Neuronal stem cell (in vitro differentiated cells): ENCODE data around the gene ADAMTS14.

Experiments
- DNase-seq: peaks from one replicate; pipeline ENCODE4 v3.0.0-alpha.2; 2013; ENCODE audit warnings: low spot score
- H2AFZ ChIP-seq: one replicate; pipeline ENCODE4 v1.6.1; 2013; ENCODE audit warnings: mild to moderate bottlenecking, low read length, inconsistent platforms
- H2AK5ac ChIP-seq: 2 replicates; pipeline ENCODE4 v1.6.1; 2013; ENCODE audit warnings: low read depth, mild to moderate bottlenecking, inconsistent platforms, low read length, moderate library complexity, mixed read lengths
- H2BK120ac ChIP-seq: 2 replicates; pipeline ENCODE4 v1.6.1; 2013; ENCODE audit warnings: low read depth, mild to moderate bottlenecking, inconsistent platforms, low read length, moderate library complexity, mixed read lengths
- H2BK12ac ChIP-seq: one replicate; pipeline ENCODE4 v1.6.1; 2013; ENCODE audit warnings: low read length, inconsistent platforms
- H2BK15ac ChIP-seq: 2 replicates; pipeline ENCODE4 v1.6.1; 2013; ENCODE audit warnings: mild to moderate bottlenecking, low read length, inconsistent platforms, mixed read lengths
- H2BK5ac ChIP-seq: one replicate; pipeline ENCODE4 v1.6.1; 2013; ENCODE audit warnings: inconsistent platforms, mild to moderate bottlenecking, low read length, moderate library complexity
- H3K14ac ChIP-seq: one replicate; pipeline ENCODE4 v1.6.1; 2013; ENCODE audit warnings: low read length, inconsistent platforms
- H3K18ac ChIP-seq: 2 replicates; pipeline ENCODE4 v1.6.1; 2013; ENCODE audit warnings: low read length, inconsistent platforms
- H3K23ac ChIP-seq: 2 replicates; pipeline ENCODE4 v1.6.1; 2013; ENCODE audit warnings: low read depth, mild to moderate bottlenecking, mixed read lengths, low read length, inconsistent platforms; ENCODE audit not compliant: poor library complexity
- H3K27ac ChIP-seq: replicated peaks from 3 replicates; pipeline ENCODE4 v1.5.1; 2013; ENCODE audit warnings: low read length, inconsistent platforms
- H3K27me3 ChIP-seq, 3 experiments: 2 replicates each; pipeline ENCODE4 v1.6.1; 2013; ENCODE audit warnings: low read length in 3 of 3, mild to moderate bottlenecking in 2 of 3, inconsistent platforms in 1 of 3, low read depth in 1 of 3, mixed read lengths in 1 of 3, moderate library complexity in 1 of 3; ENCODE audit not compliant: control insufficient read depth in 3 of 3, insufficient read depth in 3 of 3
- H3K36me3 ChIP-seq, 2 donors: replicated peaks in 1 of 2; 2 replicates each; pipeline ENCODE4 v1.6.1; 2013; ENCODE audit warnings: low read length in 2 of 2; ENCODE audit not compliant: control insufficient read depth in 2 of 2, insufficient read depth in 2 of 2
- H3K4ac ChIP-seq: 2 replicates; pipeline ENCODE4 v1.6.1; 2013; ENCODE audit warnings: inconsistent platforms, mild to moderate bottlenecking, low read length, moderate library complexity
- H3K4me1 ChIP-seq, 2 donors: 1 replicate in 1 of 2; 2 replicates in 1 of 2; pipeline ENCODE4 v1.6.1; 2013; ENCODE audit warnings: low read length in 2 of 2, low read depth in 1 of 2; ENCODE audit not compliant: control insufficient read depth in 2 of 2, insufficient read depth in 1 of 2
- H3K4me2 ChIP-seq: one replicate; pipeline ENCODE4 v1.6.1; 2013; ENCODE audit warnings: mild to moderate bottlenecking, low read length, inconsistent platforms; ENCODE audit not compliant: insufficient read depth, poor library complexity, severe bottlenecking
- H3K4me3 ChIP-seq, 2 donors: 2 replicates each; pipeline ENCODE4 v1.5.1; 2013; ENCODE audit warnings: low read length in 2 of 2, mild to moderate bottlenecking in 2 of 2, inconsistent platforms in 1 of 2, moderate library complexity in 1 of 2
- H3K79me1 ChIP-seq: one replicate; pipeline ENCODE4 v1.6.1; 2013; ENCODE audit warnings: low read depth, mild to moderate bottlenecking, inconsistent platforms, low read length, moderate library complexity
- H3K9ac ChIP-seq: one replicate; pipeline ENCODE4 v1.6.1; 2013; ENCODE audit warnings: mild to moderate bottlenecking, low read depth, low read length, inconsistent platforms; ENCODE audit not compliant: poor library complexity
- H3K9me3 ChIP-seq, 2 donors: replicated peaks in 1 of 2; 2 replicates each; pipeline versions ENCODE3 to v1.6.1; 2013; ENCODE audit warnings: low read length in 2 of 2, mild to moderate bottlenecking in 2 of 2, inconsistent platforms in 1 of 2, low read depth in 1 of 2, mixed read lengths in 1 of 2, moderate library complexity in 1 of 2; ENCODE audit not compliant: control insufficient read depth in 2 of 2, insufficient read depth in 1 of 2
- H4K8ac ChIP-seq: one replicate; pipeline ENCODE4 v1.6.1; 2013; ENCODE audit warnings: low read depth, mild to moderate bottlenecking, inconsistent platforms, low read length, moderate library complexity
- H4K91ac ChIP-seq: one replicate; pipeline ENCODE4 v1.6.1; 2013; ENCODE audit warnings: low read length, low read depth, mild to moderate bottlenecking, inconsistent platforms; ENCODE audit not compliant: poor library complexity
- WGBS, 2 donors: extraction: QIAGEN DNeasy Blood & Tissue Kit; methylation state at CpG; one replicate each; pipeline ENCODE4 v1.1.7; 2013; ENCODE audit warnings: missing lambda C conversion rate in 2 of 2, mixed read lengths in 1 of 2; ENCODE audit not compliant: insufficient read length in 2 of 2, insufficient replicate concordance in 1 of 2; ENCODE audit errors: extremely low coverage in 2 of 2; 5-methylcytosine and 5-hydroxymethylcytosine counted together

Gene ADAMTS14

DNA sequence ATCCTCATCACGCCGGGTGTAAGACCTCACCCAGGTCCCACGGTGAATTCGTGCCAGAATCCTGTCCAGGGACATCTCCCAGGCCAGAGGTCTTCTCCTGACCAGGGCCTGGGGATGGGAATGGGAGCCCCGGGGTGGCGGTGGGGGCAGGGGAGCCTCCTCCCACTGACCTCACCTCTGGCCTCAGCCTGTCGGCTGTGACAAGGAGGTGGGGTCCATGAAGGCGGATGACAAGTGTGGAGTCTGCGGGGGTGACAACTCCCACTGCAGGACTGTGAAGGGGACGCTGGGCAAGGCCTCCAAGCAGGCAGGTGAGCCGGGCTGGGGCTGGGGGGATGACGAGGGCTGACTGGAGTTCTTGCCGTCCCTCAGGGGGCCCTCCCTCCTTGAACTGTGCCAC, 71.6 kb downstream of the ADAMTS14 start:
- Histone ChIP-seq H3K14ac (peak overlapping the region; percentile 27), H3K23ac (no peak overlapping the region), H3K4me3 (no peak overlapping the region), H3K9me3 (no peaks in the 10 kb centered on the region), H3K18ac (no peak overlapping the region), H4K91ac (no peak overlapping the region), H3K27ac (no peak overlapping the region), H2AK5ac (peak overlapping the region; percentile 88), H3K4me1 (peaks cover 0 to 2% of the 10 kb centered on the region in 2 donors), H2AFZ (no peak overlapping the region), H3K79me1 (no peaks in the 10 kb centered on the region), H3K4ac (no peak overlapping the region), H3K36me3 (no peaks in the 10 kb centered on the region), H3K4me2 (no peak overlapping the region), H3K27me3 (peaks cover 0 to 5% (median 0%) of the 10 kb centered on the region in 3 experiments), H2BK12ac (peak overlapping the region; percentile 73), H2BK15ac (peak overlapping the region; percentile 69), H3K9ac (peak overlapping the region; percentile 31), H2BK120ac (no peak overlapping the region), H4K8ac (no peak overlapping the region), H2BK5ac (peak overlapping the region; percentile 46)
- no CpG with 5 or more reads among the region's 13 CpGs for WGBS, 2 donors
- no peak for DNase-seq

DNA sequence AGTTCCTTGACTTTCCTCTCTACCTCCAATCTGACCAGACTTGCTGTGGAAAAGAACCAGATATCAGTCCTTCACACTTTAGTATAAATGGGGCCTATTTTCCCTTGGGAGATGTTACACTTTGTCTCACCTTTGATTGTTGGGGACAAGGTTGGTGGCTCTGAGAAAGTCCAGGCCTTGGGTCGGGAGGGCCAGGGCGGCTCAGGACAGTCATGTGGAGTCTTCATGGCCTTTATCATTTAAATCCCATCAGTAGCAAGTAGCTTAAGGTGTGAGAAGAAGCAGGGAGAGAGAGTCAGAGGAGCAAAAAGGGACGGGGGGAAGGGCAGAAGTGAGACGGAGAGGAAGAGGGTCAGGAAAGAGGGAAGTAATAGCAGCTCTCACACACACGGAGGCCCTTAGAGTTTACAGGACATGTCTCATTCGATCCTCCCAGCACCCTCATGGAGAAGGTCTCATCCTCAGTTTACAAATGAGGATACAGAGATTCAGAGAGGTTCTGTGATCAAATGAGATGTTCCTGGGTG, 72.4 kb downstream of the ADAMTS14 start:
- no peak overlapping the region for H3K4ac ChIP-seq
- WGBS, 2 donors, result no CpG with 5 or more reads among the region's 6 CpGs

DNA sequence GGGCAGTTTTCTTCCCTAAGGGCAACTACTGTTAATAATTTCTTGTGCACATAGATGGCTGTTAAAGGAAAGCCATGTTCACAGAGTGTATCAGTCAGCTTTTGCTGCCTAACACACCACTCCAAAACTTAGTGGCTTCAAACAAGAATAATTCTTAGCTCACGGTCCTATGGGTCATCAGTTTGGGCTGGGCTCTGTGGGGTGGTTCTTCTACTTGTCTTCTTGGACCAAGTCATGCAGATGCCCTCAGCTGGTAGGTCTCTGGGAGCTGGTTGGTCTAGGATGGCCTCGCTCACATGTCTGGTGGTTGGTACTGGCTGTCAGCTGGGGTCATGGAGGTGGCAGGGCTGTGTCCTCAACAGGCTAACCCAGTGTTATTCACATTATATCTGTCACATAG, 73.2 kb downstream of the ADAMTS14 start:
- H3K27me3 ChIP-seq, result peaks cover 0 to 5% (median 0%) of the 10 kb centered on the region in 3 experiments
- WGBS, 2 donors, result no CpG with 5 or more reads among the region's 2 CpGs
- H2BK5ac ChIP-seq, result no peak overlapping the region
- H3K4me2 ChIP-seq, result no peak overlapping the region
- H3K4ac ChIP-seq, result no peak overlapping the region
- H4K91ac ChIP-seq, result peak overlapping the region; percentile 12
- H3K9ac ChIP-seq, result no peak overlapping the region
- H3K9me3 ChIP-seq, result no peaks in the 10 kb centered on the region
- no peak overlapping the region for H3K4me3 ChIP-seq
- no peaks in the 10 kb centered on the region for H3K79me1 ChIP-seq
- H2BK120ac ChIP-seq, result no peak overlapping the region
- no peak overlapping the region for H2BK15ac ChIP-seq
- no peak overlapping the region for H3K23ac ChIP-seq
- no peak overlapping the region for H2AK5ac ChIP-seq
- peaks cover 0 to under 1% of the 10 kb centered on the region in 2 donors for H3K4me1 ChIP-seq
- H3K27ac ChIP-seq, result no peak overlapping the region
- no peak overlapping the region for H3K14ac ChIP-seq
- H3K18ac ChIP-seq, result no peak overlapping the region
- H4K8ac ChIP-seq, result no peak overlapping the region
- H2AFZ ChIP-seq, result no peak overlapping the region
- H3K36me3 ChIP-seq, result no peaks in the 10 kb centered on the region
- DNase-seq, result no peak
- no peak overlapping the region for H2BK12ac ChIP-seq

More for the DNA sequence above, 72.4 kb downstream of the ADAMTS14 start:
- H3K27me3 ChIP-seq, result peaks cover 0 to 5% (median 0%) of the 10 kb centered on the region in 3 experiments
- no peak overlapping the region for H2AFZ ChIP-seq
- no peaks in the 10 kb centered on the region for H3K36me3 ChIP-seq
- no peak for DNase-seq
- H3K9me3 ChIP-seq, result no peaks in the 10 kb centered on the region
- no peak overlapping the region for H2BK5ac ChIP-seq
- no peak overlapping the region for H4K8ac ChIP-seq
- no peak overlapping the region for H3K27ac ChIP-seq
- no peak overlapping the region for H2BK15ac ChIP-seq
- H2AK5ac ChIP-seq, result no peak overlapping the region
- no peak overlapping the region for H3K14ac ChIP-seq
- no peaks in the 10 kb centered on the region for H3K79me1 ChIP-seq
- H3K4me1 ChIP-seq, result peaks cover 0 to 2% of the 10 kb centered on the region in 2 donors
- H3K4me3 ChIP-seq, result no peak overlapping the region
- no peak overlapping the region for H4K91ac ChIP-seq
- H3K18ac ChIP-seq, result no peak overlapping the region
- no peak overlapping the region for H3K23ac ChIP-seq
- H2BK12ac ChIP-seq, result no peak overlapping the region
- H3K4me2 ChIP-seq, result no peak overlapping the region
- H3K9ac ChIP-seq, result no peak overlapping the region
- no peak overlapping the region for H2BK120ac ChIP-seq

DNA sequence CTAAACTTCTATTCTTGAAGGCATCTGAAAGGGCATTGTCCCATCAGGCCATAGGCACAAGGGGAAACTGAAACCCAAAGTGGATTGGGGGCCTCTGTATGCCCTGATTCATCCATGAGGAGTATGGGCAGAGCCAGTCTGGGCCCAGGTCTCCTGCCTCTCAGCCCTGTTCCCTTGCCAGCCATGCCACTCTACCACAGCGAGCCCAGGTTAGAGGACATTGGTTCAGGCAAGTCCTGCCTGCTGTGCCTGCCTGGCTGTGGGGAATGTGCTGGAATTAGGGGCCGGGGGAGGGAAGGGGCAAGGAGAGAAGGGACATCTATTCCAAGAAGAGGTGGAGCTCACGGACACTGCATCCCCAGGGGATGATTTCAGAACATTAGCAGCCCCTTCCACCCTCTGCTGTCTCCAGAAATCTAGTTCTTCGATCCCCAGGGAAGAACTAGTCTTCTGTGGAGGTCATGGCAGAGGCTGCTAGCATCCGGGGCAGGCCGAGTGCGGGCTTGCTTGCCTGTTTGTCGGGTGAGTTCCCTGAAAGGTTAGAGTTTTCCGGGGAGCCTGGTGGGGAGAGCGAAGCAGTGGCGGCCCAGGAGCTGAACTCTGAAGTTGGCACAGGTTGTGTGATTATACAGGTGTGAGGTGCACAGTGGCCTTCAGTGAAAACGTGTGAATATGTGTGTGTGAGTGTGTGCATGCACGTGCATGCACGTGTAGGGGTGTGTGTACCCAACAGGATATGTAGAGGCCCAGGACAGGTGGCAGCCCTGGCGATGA, 75.1 kb downstream of the ADAMTS14 start:
- H2BK12ac ChIP-seq, result no peak overlapping the region
- no peak overlapping the region for H4K91ac ChIP-seq
- DNase-seq, result no peak

More for the DNA sequence above, 75.1 kb downstream of the ADAMTS14 start:
- Histone ChIP-seq H3K23ac (no peak overlapping the region), H3K14ac (no peak overlapping the region), H2BK5ac (no peak overlapping the region), H3K27me3 (peaks cover 0 to 5% (median 0%) of the 10 kb centered on the region in 3 experiments), H3K4me2 (no peak overlapping the region), H3K4me3 (no peak overlapping the region), H3K9ac (no peak overlapping the region), H3K79me1 (no peaks in the 10 kb centered on the region), H2AFZ (no peak overlapping the region), H2BK120ac (no peak overlapping the region), H2BK15ac (peak overlapping the region; percentile 63), H3K36me3 (no peaks in the 10 kb centered on the region), H3K27ac (no peak overlapping the region), H3K18ac (peak overlapping the region; percentile 35), H3K4ac (no peak overlapping the region), H3K9me3 (no peaks in the 10 kb centered on the region), H3K4me1 (no peaks in the 10 kb centered on the region), H2AK5ac (no peak overlapping the region), H4K8ac (no peak overlapping the region)
- WGBS, 2 donors, result no CpG with 5 or more reads among the region's 15 CpGs
